ENCODE measurements around the gene ZNF574.
A peak's percentile ranks its signal among the peaks of the same experiment; 100 is the strongest.
"Not testable (repeated sequence)": the region's sequence is repeated elsewhere in the genome, so short reads cannot be mapped to it uniquely, and the experiment has no call there.

Gene ZNF574

DNA sequence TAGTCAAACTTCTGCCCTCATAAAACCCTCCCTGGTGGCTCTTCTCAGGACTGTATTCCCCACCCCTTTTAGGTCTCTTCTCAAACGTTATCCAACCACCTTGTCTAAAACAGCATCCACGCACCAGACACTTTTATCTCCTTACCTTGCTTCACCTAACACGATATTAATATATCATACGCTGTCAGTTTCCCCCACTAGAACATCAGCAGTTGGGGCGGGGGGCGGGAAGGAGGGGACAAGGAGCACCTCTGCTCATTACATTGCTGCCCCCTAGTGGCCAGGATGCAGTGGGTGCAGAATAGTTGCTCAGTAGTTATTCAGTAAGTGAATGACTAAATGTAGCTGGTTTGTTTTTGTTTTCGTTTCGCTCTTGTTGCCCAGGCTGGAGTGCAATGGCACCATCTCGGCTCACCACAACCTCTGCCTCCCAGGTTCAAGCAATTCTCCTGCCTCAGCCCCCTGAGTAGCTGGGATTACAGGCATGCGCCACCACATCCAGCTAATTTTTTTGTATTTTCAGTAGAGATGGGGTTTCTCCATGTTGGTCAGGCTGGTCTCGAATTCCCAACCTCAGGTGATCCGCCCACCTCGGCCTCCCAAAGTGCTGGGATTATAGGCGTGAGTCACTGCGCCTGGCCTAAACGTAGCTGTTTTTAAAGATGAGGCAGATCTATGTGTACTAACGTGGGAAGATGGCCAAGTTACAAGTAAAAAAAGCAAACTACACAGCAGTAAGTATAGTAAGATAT lies 41.1 kb upstream of the ZNF574 start:
- TF ChIP-seq, protein P1, sequence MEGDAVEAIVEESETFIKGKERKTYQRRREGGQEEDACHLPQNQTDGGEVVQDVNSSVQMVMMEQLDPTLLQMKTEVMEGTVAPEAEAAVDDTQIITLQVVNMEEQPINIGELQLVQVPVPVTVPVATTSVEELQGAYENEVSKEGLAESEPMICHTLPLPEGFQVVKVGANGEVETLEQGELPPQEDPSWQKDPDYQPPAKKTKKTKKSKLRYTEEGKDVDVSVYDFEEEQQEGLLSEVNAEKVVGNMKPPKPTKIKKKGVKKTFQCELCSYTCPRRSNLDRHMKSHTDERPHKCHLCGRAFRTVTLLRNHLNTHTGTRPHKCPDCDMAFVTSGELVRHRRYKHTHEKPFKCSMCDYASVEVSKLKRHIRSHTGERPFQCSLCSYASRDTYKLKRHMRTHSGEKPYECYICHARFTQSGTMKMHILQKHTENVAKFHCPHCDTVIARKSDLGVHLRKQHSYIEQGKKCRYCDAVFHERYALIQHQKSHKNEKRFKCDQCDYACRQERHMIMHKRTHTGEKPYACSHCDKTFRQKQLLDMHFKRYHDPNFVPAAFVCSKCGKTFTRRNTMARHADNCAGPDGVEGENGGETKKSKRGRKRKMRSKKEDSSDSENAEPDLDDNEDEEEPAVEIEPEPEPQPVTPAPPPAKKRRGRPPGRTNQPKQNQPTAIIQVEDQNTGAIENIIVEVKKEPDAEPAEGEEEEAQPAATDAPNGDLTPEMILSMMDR (IDR thresholded peaks at IDR 0.05; ENCODE audit: control insufficient read depth, extremely low read depth, insufficient read depth), result peak; percentile 75
- not testable (repeated sequence) for DNase-seq (ENCODE audit: low read depth); H3K4me3 ChIP-seq (ENCODE audit: low read depth, low read length)

DNA sequence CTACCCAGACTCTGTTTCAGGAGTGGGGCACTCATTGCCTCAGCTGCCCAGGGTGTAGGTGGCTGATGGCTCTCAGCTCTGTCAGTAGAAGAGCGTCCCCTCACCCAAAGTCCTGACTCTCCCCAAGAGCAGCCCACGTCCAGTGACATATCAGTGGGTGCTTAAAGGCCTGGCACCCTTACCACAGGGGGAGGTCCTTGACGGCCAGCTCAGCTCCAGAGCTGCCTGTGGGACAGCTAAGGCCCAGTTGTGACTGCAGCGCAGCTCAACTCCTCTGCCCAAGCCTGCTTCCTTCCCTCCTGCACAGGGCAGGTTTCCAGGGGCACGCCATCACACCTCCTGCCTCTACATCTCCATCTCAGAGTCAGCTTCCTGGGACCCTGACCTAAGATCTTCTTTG lies 38.3 kb upstream of the ZNF574 start:
- H3K4me3 ChIP-seq (ENCODE audit: low read depth, low read length), result no peak overlapping the region
- no peak for DNase-seq (ENCODE audit: low read depth)
- TF ChIP-seq, protein P1 (IDR thresholded peaks at IDR 0.05; ENCODE audit: control insufficient read depth, extremely low read depth, insufficient read depth), result no peak

DNA sequence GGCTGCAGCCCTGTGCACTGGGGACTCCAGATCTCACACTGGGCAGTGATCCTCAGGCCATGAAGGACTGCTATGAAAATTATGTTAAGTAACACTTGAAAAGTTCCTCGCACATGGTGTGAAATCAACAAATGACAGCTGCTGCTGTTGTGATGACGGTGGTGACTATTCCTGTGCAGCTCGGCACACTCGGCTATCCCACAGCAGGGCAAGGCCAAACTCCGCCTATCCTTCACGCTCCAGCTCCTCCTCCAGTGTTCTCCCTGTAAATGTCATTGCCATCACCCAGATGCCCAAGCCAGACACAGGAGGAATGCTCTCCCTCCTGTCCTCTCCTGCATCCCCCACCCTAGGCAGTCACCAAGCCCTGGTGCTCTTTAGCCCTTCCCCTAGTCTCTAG lies 37.3 kb upstream of the ZNF574 start:
- DNase-seq (ENCODE audit: low read depth), result no peak
- H3K4me3 ChIP-seq (ENCODE audit: low read depth, low read length), result no peak overlapping the region

DNA sequence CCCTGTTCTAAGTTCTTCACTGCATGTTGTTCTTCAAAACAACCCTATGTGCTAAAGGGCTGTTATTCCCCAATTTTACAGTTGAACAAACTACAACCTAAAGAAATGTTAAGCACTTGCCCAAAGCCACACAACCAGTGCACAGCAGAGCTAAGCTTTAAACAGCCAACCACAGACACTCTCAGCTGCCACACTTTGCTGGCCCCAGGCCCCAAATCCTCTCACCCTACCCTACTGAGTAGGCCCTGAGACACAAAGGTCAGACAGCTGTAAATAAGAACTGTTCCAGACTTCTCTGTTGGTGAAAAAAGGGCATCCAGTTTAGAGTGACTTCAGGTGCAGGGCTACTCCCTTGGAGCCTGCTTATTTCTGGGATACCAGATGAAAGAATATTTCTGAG lies 35.9 kb upstream of the ZNF574 start:
- DNase-seq (ENCODE audit: low read depth), result no peak
- TF ChIP-seq, protein P1 (IDR thresholded peaks at IDR 0.05; ENCODE audit: control insufficient read depth, extremely low read depth, insufficient read depth), result no peak
- H3K4me3 ChIP-seq (ENCODE audit: low read depth, low read length), result no peak overlapping the region

More for the DNA sequence above, 37.3 kb upstream of the ZNF574 start:
- TF ChIP-seq, protein P1 (IDR thresholded peaks at IDR 0.05; ENCODE audit: control insufficient read depth, extremely low read depth, insufficient read depth), result no peak

DNA sequence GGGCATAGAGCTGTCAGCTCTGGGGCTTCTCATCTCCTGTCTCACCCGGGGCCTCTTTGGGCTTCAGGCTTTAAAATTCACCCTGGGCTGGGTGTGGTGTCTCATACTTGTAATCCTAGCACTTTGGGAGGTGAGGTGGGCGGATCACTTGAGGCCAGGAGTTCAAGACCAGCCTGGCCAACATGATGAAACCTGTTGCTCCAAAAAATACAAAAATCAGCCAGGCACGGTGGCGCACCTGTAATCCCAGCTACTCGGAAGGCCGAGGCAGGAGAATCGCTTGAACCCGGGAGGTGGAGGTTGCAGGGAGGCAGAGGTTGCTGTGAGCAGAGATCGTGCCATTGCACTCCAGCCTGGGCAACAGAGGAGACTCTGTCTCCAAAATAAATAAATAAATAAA lies 35.5 kb upstream of the ZNF574 start:
- H3K4me3 ChIP-seq (ENCODE audit: low read depth, low read length); DNase-seq (ENCODE audit: low read depth): not testable (repeated sequence)

DNA sequence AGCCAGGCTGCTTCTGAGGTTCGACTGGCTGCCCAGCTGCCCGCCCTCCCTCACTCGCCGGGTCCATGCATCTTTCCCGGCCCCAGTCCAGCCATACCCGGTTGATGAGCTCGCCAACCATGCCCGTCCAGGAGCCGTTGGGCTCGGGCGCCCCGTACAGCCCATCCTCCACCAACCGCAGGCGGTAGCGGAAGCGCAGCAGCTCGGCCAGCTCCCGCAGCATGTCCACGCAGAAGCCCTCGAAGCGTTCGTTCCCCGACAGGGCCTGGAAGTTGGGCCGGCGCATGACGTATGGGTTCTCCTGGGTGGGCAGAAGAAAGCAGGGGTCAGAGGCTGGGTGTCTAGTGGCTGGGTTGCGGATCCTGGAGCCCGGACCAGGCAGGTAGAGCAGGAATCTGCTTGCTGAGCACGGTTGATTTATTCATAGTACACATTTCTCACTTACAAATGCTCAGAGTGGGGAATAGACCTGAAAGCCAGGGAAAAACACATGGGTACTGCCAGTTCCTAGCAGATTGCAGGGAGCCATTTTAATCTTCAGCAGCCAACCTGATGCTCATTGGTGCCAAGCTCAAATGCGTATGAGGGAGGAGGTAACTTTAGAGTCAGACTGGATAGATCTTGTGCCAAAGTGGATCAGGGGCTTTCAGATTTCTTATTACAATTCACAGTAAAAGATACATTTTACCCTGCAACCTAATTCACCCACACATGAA lies 33.4 kb upstream of the ZNF574 start:
- no peak for DNase-seq (ENCODE audit: low read depth)
- TF ChIP-seq, protein P1 (IDR thresholded peaks at IDR 0.05; ENCODE audit: control insufficient read depth, extremely low read depth, insufficient read depth), result no peak
- H3K4me3 ChIP-seq (ENCODE audit: low read depth, low read length), result no peak overlapping the region

DNA sequence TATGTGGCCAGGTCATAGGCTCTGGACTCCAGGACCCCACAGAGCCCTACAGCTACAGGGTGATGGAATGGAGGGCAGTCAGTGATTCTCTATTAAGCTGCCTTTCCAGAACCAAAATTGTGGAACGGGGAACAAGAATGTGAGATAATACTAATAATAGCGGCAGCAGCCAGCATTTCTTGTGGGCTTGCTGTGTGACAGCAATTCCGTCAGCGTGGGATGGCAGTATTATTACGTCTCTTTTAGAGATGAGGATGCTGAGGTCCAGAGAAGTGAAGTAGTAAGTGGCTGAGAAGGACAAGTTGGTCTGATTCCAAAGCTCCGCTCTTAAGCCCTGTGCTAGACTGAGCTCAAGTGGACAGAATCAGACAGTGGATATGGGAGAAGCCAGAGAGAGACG lies 30.4 kb upstream of the ZNF574 start:
- TF ChIP-seq, protein P1 (IDR thresholded peaks at IDR 0.05; ENCODE audit: control insufficient read depth, extremely low read depth, insufficient read depth), result no peak
- no peak for DNase-seq (ENCODE audit: low read depth)

More for the DNA sequence above, 30.4 kb upstream of the ZNF574 start:
- H3K4me3 ChIP-seq (ENCODE audit: low read depth, low read length), result no peak overlapping the region

Measured in LNCaP clone FGC (cell line).